Stimulated activated CD8-positive, alpha-beta memory T cell treated with anti-CD3 and anti-CD28 coated beads, Interleukin-7, amount 100 ng/mL, for 48 hours (primary cell): ENCODE data around the gene ATP1B3.
"Not testable (repeated sequence)": the region's sequence is repeated elsewhere in the genome, so short reads cannot be mapped to it uniquely, and the experiment has no call there.

Source experiments
- DNase-seq, 2 donors: peaks; one replicate each; pipeline ENCODE4 v3.0.0-alpha.2; 2020; ENCODE audit warnings: low read depth in 1 of 2; ENCODE audit errors: extremely low read depth in 1 of 2

Gene ATP1B3

DNA sequence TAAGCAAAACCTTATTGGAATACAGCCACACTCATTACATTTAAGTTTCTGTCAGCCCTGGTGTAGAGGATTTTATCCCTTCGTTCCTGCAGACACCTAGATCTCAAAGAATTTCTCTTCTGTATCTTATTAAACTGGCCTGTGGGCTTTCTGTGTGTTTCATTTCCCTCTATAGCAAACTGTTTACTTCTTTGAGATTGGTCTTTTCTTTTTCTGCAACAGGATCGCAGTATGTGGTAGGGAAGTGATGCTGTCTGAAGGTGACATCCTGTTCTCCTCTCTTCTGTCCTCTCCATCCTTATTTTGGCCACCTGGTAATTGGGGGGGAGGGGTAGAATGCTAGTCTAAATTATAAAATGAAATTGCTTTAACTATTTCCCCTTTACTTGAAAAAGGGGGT is 25.5 kb downstream of the ATP1B3 start:
- no peak for DNase-seq

DNA sequence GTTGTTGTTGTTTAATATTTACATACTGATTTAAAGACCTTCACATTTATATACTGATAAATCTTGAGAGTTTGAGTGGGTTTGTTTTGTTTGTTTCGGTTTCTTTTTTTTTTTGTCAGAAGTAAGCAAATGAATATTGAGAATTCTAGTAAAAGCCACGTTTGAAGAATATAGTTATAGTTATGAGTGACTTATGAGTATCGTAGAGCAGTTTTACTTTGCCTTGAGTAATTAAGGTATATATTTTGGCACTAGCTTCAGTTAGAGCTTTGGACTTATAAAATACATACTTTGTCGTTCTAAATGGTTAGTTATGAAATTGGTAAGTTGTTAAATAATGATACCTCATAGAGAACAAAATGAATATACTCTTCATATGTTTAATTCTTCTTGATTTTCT is 27.8 kb downstream of the ATP1B3 start:
- no peak for DNase-seq

DNA sequence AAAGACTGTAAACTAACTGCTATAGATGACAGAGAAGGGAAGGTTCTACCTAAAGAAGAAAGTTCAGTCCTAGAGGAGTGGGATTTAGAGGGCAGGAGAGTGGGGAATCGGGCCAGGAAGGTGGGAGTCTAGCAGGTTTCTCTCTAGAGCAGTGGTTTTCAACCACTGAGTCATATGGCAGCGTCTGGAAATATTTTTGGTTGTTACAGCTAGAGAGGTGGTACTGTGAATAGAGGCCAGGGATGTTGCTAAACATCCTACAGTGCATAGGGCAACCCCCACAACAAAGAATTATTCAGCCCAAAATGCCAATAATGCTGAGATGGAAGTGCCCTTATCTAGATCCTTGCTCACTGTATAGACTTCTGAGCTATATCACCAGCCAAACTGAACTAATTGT is 28.7 kb downstream of the ATP1B3 start:
- DNase-seq, result no peak

DNA sequence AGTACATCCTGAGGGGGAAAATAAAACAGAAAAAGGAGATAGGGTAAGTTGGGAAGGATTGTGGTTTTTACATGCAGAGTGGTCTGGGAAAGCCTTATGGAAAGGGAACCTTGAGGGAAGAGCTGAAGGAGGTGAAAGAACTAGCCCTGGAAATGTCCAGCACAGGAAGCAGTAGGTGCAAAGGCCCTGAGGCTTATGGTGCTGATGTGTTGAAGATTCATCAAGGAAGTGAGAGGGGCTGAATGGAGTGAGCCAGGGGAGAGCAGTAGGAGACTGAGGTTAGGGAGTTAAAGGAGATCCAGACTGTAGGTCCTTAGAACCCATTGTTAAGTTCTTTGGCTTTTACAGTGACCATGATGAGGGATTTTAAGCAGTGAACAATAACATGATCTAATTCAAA is 33.0 kb downstream of the ATP1B3 start:
- DNase-seq, result no peak

DNA sequence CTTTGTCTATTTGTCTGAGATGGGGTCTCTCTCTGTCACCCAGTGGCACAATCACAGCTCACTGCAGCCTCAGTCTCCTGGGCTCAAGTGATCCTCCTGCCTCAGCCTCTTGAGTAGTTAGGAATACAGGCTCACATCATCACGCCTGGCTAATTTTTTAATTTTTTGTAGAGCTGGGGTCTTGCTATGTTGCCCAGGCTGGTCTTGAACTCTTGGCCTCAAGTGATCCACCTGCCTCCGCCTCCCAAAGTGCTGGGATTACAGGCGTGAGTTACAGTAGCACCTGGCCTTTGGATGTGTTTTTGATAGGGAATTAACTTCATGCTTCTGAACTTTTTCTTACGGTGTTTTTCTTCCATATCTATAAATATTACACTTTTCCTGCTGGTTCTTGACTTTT is 33.5 kb downstream of the ATP1B3 start:
- DNase-seq, result not testable (repeated sequence)

DNA sequence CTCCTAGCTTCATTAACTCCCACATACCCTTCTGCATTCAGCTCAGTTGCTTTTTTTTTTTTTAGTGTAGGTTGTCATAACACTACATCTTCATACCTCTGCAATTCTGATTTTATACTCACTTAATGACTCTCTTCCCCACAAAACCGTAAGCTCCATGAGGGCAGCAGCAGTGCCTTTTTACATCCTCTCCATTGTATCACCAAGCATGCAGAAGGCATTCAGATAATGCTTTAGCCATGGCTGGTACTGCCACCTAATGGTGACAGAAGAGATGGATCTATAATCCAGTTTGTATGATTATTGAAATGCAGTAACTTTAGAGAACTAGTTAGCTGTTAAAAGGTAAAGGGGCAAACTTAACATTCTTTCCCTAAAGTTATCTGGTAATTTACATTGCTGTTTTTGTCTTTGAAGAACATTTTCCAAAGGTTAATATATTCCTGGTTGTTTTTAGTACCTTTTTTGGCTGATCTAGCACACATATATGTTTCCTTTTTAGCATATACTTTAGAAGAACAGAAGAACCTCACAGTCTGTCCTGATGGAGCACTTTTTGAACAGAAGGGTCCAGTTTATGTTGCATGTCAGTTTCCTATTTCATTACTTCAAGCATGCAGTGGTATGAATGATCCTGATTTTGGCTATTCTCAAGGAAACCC is 36.8 kb downstream of the ATP1B3 start:
- DNase-seq, result peak in 1 of 2 donors; percentile 26

DNA sequence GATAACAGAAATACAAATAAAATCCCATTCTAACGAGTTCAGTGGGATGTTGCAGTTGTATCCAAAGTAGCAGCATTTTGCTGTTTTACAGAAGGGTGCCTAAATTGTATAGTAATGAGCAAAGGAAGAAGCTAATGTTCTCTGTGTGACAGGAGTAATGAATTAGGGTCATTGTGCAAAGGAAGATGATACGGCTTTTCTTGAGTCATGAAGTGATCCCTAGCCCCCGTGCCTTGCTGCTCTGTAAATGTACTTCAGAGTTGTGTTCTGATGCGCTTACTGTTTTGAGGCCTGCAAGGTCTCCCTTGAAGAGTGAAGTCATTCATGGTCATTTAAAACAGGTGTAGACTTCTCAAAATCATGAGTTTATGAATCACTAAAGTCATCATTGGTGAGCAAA is 37.9 kb downstream of the ATP1B3 start:
- DNase-seq, result no peak

DNA sequence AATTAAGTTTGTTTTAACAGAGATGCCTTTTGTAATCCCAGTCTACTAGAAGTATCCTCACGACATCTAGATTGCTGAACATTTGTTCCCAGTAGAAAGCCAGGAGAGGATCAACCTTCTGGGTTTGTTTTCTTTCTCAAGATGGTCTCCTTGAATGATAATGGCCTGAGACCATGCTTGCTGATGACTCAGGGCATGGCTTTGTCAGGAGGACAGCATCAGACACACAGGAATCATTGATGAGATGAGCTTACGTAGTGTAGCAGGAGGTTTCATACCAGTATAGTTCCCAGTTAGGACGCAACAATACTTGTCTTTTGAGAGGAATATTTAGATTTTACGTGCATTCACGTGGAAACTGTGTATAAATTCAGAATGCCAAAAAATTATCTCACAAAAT is 38.6 kb downstream of the ATP1B3 start:
- DNase-seq, result no peak

DNA sequence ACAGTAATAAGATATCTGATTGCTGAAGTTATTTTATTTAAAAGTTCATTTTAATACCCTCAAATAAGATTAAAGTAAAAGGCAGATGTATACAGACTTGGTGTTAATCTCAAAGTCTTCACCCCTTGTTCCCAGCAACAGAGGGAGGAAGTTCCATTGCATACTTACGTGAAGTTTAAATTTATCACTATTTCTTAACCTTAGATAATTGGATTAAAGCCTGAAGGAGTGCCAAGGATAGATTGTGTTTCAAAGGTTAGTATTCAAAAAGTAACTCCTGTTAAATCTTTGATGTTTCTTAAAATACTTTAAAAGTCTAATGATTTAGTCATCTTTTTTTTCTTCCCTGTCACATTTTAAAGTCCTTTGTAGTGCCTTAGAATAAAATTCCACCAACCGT is 39.3 kb downstream of the ATP1B3 start:
- no peak for DNase-seq

DNA sequence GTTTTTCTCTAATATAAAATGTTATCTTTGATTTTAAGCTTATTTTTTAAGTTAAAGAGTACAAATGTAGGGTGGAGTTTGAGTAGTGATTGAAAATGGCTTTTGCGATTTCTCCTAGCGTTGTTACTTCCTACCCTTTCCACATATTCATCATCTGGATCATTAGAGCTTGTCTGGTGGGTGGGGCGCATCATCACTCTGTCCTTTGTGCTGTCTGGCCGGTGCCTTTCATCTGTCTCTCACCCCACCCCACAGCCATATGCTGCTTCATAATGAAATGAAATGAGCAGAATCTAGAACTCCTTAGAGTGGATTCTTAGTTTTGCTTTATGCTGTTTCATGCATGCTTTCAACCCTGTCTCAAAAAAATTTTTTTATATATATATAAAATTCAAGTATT is 44.3 kb downstream of the ATP1B3 start:
- no peak for DNase-seq

DNA sequence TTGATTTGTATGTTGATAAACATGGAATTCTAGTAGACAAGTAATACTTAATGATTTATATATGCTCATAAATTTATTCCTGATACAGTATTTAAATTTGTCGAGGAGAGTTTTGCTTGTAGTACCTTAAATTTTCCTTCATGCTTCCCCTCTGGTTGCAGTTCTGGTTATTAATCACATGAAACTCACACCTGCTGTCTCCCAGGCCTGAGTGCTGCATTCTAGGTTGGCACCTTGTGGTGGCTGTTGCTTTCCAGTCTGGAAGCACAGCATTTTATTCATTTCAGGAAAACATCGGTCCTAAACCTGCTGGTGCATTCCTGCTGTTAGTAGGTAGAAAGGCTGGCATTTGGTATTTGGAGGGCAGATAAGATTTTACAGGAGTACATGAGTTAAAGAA is 44.9 kb downstream of the ATP1B3 start:
- DNase-seq, result no peak

DNA sequence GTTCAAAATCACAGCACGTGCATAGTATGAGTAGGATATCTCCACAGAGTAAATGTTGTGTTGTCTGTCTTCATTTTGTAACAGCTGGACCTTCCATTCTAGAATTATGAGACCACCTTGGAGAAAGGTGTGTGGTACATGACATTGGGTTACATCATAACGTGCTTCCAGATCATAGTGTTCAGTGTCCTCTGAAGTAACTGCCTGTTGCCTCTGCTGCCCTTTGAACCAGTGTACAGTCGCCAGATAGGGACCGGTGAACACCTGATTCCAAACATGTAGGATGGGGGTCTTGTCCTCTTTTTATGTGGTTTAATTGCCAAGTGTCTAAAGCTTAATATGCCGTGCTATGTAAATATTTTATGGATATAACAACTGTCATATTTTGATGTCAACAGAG is 49.2 kb downstream of the ATP1B3 start:
- not testable (repeated sequence) for DNase-seq

DNA sequence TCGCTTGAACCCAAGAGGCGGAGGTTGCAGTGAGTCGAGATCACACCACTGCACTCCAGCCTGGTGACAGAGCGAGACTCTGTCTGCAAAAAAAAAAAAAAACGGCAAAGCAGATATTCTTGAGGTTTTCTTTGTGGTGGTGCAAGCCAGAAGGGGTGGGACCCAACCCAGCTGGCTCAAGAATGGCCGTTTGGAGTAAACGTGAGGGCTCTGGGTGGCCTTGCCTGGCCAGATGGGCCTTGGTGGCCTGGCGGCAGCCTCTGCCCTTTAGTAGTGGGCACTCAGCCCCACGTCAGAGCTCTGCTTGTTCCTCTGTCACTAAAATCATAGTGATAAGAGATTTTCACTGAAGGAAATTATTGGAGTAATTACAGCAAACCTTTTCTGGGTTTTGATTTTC is 50.5 kb downstream of the ATP1B3 start:
- DNase-seq, result no peak

DNA sequence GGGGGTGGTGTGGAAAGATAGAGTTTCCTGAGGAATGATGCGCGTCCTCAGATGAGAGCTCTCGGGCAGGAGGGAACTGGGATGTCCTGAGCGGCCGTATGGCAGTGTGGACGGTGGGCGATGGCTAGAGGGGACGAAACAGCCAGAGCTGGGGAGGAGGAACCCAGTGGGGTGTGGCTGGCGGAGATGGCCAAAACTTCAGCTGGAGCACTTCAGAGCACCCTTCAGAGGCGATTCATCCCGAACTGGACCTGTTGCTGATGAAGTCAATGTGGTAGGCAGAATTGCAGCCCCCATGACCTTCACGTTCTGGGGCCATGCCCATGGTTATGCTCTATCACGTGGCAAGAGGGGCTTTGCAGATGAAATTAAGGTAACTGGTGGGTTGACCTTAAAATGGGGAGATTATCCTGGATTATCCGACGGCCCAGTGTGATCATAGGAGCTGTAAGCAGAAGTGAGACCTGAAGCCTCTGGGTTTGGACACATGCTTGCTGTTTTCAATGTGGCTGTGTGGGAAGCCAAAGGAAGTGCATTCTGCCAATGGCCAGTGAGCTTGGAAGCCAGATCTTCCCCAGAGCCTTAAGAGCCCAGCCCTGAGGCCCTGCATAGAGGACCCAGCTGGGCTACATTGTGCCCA is 52.3 kb downstream of the ATP1B3 start:
- no peak for DNase-seq

DNA sequence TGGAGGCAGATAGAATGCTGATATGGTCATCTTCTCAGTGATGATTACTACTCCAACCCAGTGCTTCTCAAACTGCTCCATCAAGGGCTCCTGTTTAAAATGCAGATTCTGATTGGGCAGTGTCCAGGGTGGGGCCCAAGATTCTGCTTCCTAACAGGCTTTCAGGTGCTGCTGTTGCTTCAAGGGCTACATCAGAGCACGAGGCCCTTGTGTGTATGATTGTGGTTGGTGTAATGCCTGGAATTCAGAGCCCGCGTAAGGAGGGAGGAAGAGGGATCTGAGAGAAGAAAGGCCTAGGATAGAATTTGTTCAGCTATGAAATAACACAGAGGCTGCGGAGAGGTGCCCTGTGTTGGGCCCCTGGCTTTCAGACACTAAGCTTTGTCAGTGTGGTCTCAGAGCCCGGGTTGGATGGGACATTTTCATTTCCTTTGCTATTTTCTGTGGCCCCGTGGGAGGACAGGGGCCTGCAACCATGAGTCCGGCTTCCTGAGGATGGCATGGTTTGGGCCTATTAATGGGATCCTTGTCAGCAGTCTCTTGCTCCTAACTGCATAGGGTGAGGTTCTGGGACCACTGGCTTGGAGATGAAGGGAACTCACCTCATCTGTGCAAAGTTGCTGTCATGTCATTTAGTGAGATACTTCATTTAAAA is 53.0 kb downstream of the ATP1B3 start:
- DNase-seq, result no peak

DNA sequence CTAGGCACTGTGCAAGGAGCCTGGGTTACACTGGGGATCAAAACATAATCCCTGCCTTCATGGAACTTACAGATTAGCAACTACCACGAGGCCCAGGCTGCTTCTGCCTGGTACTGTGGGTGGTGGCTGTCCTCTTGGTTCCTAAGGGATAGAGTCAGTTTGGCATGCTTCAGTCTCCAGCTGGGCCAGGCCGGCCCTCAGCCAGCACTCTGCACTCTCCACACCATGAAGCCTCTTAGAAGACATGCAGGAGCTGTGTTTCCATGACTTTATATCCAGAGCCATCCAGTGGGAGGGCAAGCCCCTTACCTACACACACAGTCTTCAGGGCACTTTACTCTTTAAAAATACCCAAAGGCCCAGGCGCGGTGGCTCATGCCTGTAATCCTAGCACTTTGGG is 54.4 kb downstream of the ATP1B3 start:
- DNase-seq, result no peak

DNA sequence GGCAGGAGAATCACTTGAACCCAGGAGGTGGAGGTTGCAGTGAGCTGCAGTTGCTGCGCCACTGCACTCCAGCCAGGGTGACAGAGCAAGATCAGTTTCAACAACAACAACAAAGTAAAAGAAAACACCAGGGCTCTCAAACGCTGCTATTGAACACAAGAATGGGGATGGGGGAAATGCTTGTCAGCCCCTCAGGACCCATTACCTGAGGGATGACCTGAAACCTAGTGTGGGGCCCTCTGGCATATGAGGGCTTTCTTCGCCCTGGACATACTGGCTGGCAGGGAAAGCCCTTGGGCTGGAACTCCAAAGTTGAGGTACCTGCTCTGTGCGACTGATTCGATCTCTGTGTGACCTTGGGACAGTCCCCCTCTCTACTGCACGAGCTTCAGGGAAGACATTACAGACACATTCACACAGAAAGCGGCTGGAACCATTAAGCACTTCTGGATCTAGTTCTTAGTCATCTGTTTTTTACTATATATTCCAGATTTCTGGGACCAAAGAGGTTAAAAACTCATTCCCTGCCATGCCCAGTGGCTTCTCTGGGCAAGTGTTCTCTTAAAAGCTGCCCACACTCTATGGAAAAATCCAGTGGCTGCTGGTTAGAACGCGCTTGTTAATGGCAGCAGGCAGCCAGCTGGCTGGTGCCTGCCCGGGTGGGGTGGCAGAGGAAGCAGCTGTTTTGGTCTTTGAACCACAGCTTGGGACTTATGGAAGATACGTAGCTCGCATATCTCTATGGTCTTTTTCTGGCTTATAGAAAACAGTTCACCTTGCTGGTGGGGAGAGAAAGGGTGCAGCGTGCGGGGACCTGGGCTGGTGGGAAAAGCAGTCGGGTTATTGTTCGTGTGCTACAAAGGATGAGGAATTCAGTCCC is 57.2 kb downstream of the ATP1B3 start:
- no peak for DNase-seq

DNA sequence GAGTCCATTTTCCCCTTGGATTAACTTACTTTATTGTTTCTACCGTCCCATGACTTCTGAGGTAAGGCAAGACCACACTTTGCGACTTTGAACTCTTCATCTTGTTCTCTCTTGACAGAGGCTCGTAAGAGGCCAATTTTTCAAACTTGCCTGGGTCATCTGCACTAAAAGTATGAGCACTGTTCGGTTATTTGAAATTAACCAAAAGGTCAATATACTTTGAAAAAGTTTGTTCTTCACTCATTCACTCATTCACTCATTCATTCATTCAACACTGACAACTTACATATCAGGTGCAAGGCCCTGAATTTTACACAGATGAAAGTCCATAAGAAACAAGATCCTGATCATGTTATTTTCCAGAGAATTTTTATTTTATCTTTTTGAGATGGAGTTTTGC is 57.9 kb downstream of the ATP1B3 start:
- DNase-seq, result no peak

DNA sequence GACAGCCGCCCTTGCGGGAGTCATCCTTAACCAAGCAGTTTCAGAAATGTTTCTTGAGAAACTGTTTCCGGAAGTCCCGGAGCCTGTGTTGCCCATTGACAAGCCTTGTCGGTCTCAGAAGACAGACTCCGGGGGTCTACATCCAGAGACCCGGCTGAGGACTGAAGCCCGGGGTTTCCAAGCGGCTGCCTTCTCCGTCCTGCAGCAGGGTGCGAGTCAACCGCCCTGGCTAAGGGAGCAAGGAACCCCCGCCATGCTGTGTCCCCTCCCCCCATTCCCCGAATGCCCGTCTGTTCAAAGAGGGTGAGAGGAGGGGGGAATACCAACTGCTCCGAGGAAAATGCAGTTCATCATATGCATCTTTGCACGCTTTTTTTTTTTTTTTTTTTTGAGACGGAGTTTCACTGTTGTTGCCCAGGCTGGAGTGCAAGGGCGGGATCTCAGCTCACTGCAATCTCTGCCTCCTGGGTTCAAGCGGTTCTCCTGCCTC is 61.6 kb downstream of the ATP1B3 start:
- DNase-seq, result no peak

DNA sequence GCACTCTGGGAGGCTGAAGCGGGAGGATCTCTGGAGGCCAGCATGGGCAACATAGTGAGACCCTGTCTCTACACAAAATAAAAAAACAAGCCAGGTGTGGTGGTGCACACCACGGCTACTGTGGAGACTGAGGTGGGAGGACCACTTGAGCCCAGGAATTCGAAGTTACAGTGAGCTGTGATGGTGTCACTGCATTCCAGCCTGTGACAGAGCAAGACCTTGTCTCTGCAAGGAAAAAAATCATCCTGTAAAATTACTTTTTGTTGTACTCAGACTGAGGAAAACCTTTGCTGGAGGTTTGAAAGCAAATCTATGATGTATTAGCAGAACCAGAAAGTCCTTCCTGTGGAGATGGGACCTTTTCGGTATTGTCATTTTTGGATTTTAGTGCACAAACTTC is 63.3 kb downstream of the ATP1B3 start:
- DNase-seq, result no peak

DNA sequence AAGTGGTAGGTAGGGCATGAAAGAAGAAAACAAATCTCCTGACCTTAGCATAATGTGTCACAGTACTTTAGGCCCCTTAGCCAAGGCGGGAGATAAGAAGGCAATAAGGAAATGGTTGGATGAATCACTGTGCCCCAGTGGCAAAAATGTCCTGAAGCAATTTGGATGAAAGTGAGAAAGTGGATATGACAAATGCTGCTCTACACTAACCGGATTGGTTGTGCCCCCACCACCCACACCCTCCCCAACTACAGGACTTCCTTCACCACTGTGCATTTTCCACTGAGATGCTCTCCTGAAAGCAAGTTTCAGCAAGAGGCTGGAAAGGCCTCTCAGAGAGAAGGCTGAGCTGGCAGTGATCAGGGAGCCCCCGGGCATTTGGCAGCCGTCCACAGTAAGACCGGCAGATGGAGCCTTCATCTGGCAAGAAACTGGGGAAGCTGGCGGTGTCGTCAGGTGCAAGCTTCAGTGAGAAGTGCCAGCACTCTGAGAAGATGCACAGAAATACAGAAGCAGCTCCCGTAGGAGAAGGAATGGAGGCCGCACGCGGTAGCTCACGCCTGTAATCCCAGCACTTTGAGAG is 63.8 kb downstream of the ATP1B3 start:
- peak; percentile 37 to 74 for DNase-seq
